ENCODE measurements around the gene ATCAY. TPM values are rescaled to one million over a fixed set of nuclear protein-coding genes. Genes with fewer than 3 reads are reported as not detected.
A peak's percentile ranks its signal among the peaks of the same experiment; 100 is the strongest.
"Not testable (repeated sequence)": the region's sequence is repeated elsewhere in the genome, so short reads cannot be mapped to it uniquely, and the experiment has no call there.

ATCAY gene
- polyA plus RNA-seq, 2 of the 4 experiments (the other 2 are of a cell fraction): 0.06 TPM; not detected in 1

GRCh38 chr19:3945838-3946237 is 65.4 kb downstream of the ATCAY start:
- 0% methylated on average over 1 of the region's 2 CpGs for WGBS (ENCODE audit: missing lambda C conversion rate)
- DNase-seq (ENCODE audit: low read depth in 1 of 2, low spot score in 1 of 2) (no peak), ATAC-seq (peak; percentile 28 to 55; a peak in 2 of 6 replicates), FAIRE-seq (no peak)
- ChIA-PET CTCF (no interaction called here), POLR2A (interaction anchor here (0.6 to 1.2 kb wide), 2 partner anchors 30 to 39 kb away, joined by 4 read pairs; partner anchors contain the start of gene EEF2)
- H3K9me3 ChIP-seq: no peaks in the 10 kb centered on the region
- no peak overlapping the region for H3K27ac ChIP-seq
- TF ChIP-seq FOSL2 (IDR thresholded peaks at IDR 0.05): no peak
- TF ChIP-seq FOSL2 (CRISPR knock-in tag; IDR thresholded peaks at IDR 0.05): peak; percentile 62
- no peak for TF ChIP-seq CHD4 (IDR thresholded peaks at IDR 0.05; ENCODE audit: borderline replicate concordance)
- TF ChIP-seq ZFP36 (IDR thresholded peaks at IDR 0.05; ENCODE audit: borderline replicate concordance, partially characterized antibody): peak; percentile 70
- TF ChIP-seq MAFK (IDR thresholded peaks at IDR 0.05; ENCODE audit: partially characterized antibody): no peak
- no peak for TF ChIP-seq BHLHE40 (IDR thresholded peaks at IDR 0.05; ENCODE audit: low read depth, low read length)
- no peak for TF ChIP-seq HOXB5 (CRISPR knock-in tag; IDR thresholded peaks at IDR 0.05)
- no peak for TF ChIP-seq JUNB (IDR thresholded peaks at IDR 0.05)
- TF ChIP-seq HDAC2 (IDR thresholded peaks at IDR 0.05): no peak
- TF ChIP-seq PHF8 (IDR thresholded peaks at IDR 0.05; ENCODE audit: borderline replicate concordance, low read depth): no peak
- TF ChIP-seq HEYL (CRISPR knock-in tag; IDR thresholded peaks at IDR 0.05): no peak
- TF ChIP-seq POLR2AphosphoS2 (conservative IDR thresholded peaks at IDR 0.05; ENCODE audit: low read length): no peak
- no peak for TF ChIP-seq RNF2 (IDR thresholded peaks at IDR 0.05; ENCODE audit: borderline replicate concordance, low read depth)
- no peaks in the 10 kb centered on the region for H3K4me1 ChIP-seq
- H3K4me3 ChIP-seq: no peak overlapping the region
- H3K4me2 ChIP-seq: no peak overlapping the region

- POLR2A ChIA-PET; H3K9me3 ChIP-seq; FAIRE-seq; H3K4me3 ChIP-seq; DNase-seq (ENCODE audit: low read depth in 1 of 2, low spot score in 1 of 2); H3K4me1 ChIP-seq; ATAC-seq; H3K4me2 ChIP-seq; CTCF ChIA-PET; H3K27ac ChIP-seq: not testable (repeated sequence)
- WGBS (ENCODE audit: missing lambda C conversion rate): 57% methylated on average over 15 of the region's 15 CpGs
- peak; percentile 15 to 79; a peak in 3 of 4 replicates for TF ChIP-seq CEBPB (IDR thresholded peaks at IDR 0.05)
These were observed 66.9 kb downstream of the ATCAY start for GRCh38 chr19:3947316-3947933.

GRCh38 chr19:3949294-3949693 is 68.8 kb downstream of the ATCAY start:
- DNase-seq (ENCODE audit: low read depth in 1 of 2, low spot score in 1 of 2) (no peak), FAIRE-seq (no peak), ATAC-seq (no peak)
- POLR2A ChIA-PET: no interaction called here
- TF ChIP-seq RFX5 (IDR thresholded peaks at IDR 0.05): no peak
- no peak overlapping the region for H3K4me2 ChIP-seq
- H3K4me1 ChIP-seq: peaks cover 5% of the 10 kb centered on the region; the same call in 1 of the 3 replicates
- CTCF ChIA-PET: interaction anchor here (0.9 kb wide), 1 partner anchor 97 kb away, joined by 3 read pairs; no protein-coding TSS in a partner anchor
- H3K9me3 ChIP-seq: no peaks in the 10 kb centered on the region
- WGBS (ENCODE audit: missing lambda C conversion rate): 80% methylated on average over 1 of the region's 11 CpGs
- no peak overlapping the region for H3K27ac ChIP-seq
- no peak overlapping the region for H3K4me3 ChIP-seq

GRCh38 chr19:3949997-3950859 is 69.7 kb downstream of the ATCAY start:
- ATAC-seq (no peak), FAIRE-seq (no peak), DNase-seq (ENCODE audit: low read depth in 1 of 2, low spot score in 1 of 2) (no peak)
- 87% methylated on average over 7 of the region's 20 CpGs for WGBS (ENCODE audit: missing lambda C conversion rate)
- no peak for TF ChIP-seq HDAC2 (IDR thresholded peaks at IDR 0.05)
- no peak for TF ChIP-seq CHD4 (IDR thresholded peaks at IDR 0.05; ENCODE audit: borderline replicate concordance)
- TF ChIP-seq NPAS2 (CRISPR knock-in tag; IDR thresholded peaks at IDR 0.05; ENCODE audit: borderline replicate concordance): no peak
- TF ChIP-seq POLR2AphosphoS2 (conservative IDR thresholded peaks at IDR 0.05; ENCODE audit: low read length): no peak
- TF ChIP-seq HOXA7 (CRISPR knock-in tag; IDR thresholded peaks at IDR 0.05): no peak
- TF ChIP-seq PHF8 (IDR thresholded peaks at IDR 0.05; ENCODE audit: borderline replicate concordance, low read depth): no peak
- no peak for TF ChIP-seq MYC (IDR thresholded peaks at IDR 0.05; ENCODE audit: borderline replicate concordance, low read length)
- TF ChIP-seq, protein P1, sequence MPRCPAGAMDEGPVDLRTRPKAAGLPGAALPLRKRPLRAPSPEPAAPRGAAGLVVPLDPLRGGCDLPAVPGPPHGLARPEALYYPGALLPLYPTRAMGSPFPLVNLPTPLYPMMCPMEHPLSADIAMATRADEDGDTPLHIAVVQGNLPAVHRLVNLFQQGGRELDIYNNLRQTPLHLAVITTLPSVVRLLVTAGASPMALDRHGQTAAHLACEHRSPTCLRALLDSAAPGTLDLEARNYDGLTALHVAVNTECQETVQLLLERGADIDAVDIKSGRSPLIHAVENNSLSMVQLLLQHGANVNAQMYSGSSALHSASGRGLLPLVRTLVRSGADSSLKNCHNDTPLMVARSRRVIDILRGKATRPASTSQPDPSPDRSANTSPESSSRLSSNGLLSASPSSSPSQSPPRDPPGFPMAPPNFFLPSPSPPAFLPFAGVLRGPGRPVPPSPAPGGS (IDR thresholded peaks at IDR 0.05): no peak
- TF ChIP-seq RFX5 (IDR thresholded peaks at IDR 0.05): no peak
- no peak for TF ChIP-seq POLR2A (IDR thresholded peaks at IDR 0.05; ENCODE audit: low read length)
- no peak for TF ChIP-seq SMC3 (IDR thresholded peaks at IDR 0.05)
- no peak for TF ChIP-seq CBX2 (IDR thresholded peaks at IDR 0.05; ENCODE audit: borderline replicate concordance, low read depth)
- TF ChIP-seq ZFP36 (IDR thresholded peaks at IDR 0.05; ENCODE audit: borderline replicate concordance, partially characterized antibody): no peak
- TF ChIP-seq RNF2 (IDR thresholded peaks at IDR 0.05; ENCODE audit: borderline replicate concordance, low read depth): no peak
- no peak for TF ChIP-seq EHF (CRISPR knock-in tag; IDR thresholded peaks at IDR 0.05)
- TF ChIP-seq, protein P2, sequence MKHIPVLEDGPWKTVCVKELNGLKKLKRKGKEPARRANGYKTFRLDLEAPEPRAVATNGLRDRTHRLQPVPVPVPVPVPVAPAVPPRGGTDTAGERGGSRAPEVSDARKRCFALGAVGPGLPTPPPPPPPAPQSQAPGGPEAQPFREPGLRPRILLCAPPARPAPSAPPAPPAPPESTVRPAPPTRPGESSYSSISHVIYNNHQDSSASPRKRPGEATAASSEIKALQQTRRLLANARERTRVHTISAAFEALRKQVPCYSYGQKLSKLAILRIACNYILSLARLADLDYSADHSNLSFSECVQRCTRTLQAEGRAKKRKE (CRISPR knock-in tag; IDR thresholded peaks at IDR 0.05; ENCODE audit: low read depth): no peak
- no peak for TF ChIP-seq HOXB13 (CRISPR knock-in tag; IDR thresholded peaks at IDR 0.05; ENCODE audit: low read depth)
- CTCF ChIA-PET: interaction anchor here (0.6 to 1.6 kb wide), 3 partner anchors 98 to 134 kb away, joined by 3 to 4 read pairs (median 3); no protein-coding TSS in a partner anchor
- no peaks in the 10 kb centered on the region for H3K9me3 ChIP-seq
- peaks cover 5% of the 10 kb centered on the region; the same call in 1 of the 3 replicates for H3K4me1 ChIP-seq
- no peak overlapping the region for H3K4me3 ChIP-seq
- H3K4me2 ChIP-seq: no peak overlapping the region
- POLR2A ChIA-PET: interaction anchor here (0.6 kb wide), 1 partner anchor 259 kb away, joined by 4 read pairs; no protein-coding TSS in a partner anchor
- no peak overlapping the region for H3K27ac ChIP-seq

Measured in A549 (cell line).